Measurements from ENCODE around the gene BAZ1A.

Gene BAZ1A

GRCh38 chr14:34714320-34715126 is 160.6 kb downstream of the BAZ1A start, which contains the start of gene CFL2:
Gene CFL2 (minus strand): TSS chr14:34714593. CDS start chr14:34714540, 53 bp downstream.
- peak; percentile 90 for DNase-seq

GRCh38 chr14:34713681-34714319 is 161.4 kb downstream of the BAZ1A start:
- no peak for DNase-seq

DNA sequence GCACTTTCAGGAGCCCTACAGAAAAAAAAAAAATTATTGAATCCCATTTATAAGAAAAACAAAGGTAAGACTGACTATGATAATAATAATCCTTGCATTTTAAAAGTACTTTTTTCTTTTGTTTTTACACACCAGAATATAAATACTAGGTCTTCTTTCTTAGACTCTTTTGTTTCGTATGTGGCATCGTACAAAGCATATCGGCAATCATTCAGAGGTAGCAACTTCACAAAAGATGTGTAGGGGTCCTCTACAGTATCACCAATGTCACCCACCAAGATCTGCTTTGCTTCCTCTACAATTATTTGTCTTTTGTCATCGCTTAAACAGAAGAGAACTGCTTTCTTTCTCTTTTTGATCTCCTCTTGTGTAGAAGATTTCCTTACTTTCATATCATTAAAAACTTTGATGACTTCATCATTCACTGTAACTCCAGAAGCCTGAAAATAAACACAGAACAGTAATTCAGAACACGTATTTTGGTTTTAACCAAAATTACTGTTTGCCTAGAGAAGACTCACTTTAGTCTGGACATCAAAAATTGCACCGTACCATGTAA is 162.0 kb downstream of the BAZ1A start:
- DNase-seq = no peak

- no peak for DNase-seq
These were observed 163.1 kb downstream of the BAZ1A start for GRCh38 chr14:34711796-34712712.

DNA sequence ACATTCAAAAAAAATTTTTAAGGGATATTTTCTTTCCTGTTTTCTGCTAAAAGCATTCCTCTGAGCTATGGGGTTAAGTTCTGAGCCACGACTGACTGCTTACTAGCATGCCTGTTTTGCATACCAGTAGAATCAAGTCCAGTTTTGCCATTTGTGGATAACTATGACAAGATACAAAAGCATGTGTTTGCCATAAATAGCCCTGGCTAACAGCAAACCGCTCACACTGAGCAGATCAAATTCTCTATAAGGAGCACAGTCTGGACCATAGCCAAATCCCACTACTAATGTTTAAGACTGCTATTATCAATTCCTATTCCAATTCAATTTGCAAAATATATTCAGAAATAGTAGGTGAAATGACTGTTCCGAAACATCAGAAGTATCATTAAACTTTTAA is 164.0 kb downstream of the BAZ1A start:
- peak; percentile 40 for DNase-seq

GRCh38 chr14:34710744-34711143 is 164.4 kb downstream of the BAZ1A start:
- no peak for DNase-seq

- DNase-seq = no peak
These were observed 165.2 kb downstream of the BAZ1A start for GRCh38 chr14:34710006-34710405.

- no peak for DNase-seq
These were observed 167.4 kb downstream of the BAZ1A start for GRCh38 chr14:34707722-34708121.

Measured in right hindlimb (tissue), 1 donor.